Pancreas (tissue), 10 donors: ENCODE measurements around the gene TBC1D22B. TPM values are rescaled to one million over a fixed set of nuclear protein-coding genes. Genes with fewer than 3 reads are reported as not detected.

ENCODE experiments used
- ATAC-seq, 4 donors: fragments of 200-7000 bp; cut with Tn5 transposase; one replicate each; pipeline versions ENCODE4 v1.8.0 to v1.9.1; 2020; ENCODE audit warnings: mild to moderate bottlenecking in 4 of 4, moderate library complexity in 4 of 4
- DNase-seq, 6 donors: peaks; one replicate each; pipeline ENCODE4 v3.0.0-alpha.2; 2020
- FAIRE-seq: peaks from 2 replicates; lab custom pipeline; 2012; peaks lifted over from hg19 to GRCh38; lab: Jason Lieb, UNC
- H3K27ac ChIP-seq, 4 donors: fragments of 200-600 bp; sonication (generic); 1 replicate in 3 of 4; 2 replicates in 1 of 4; pipeline versions ENCODE4 v1.5.0 to v1.8.0; 2020
- H3K27me3 ChIP-seq, 4 donors: fragments of 200-600 bp; one replicate each; pipeline ENCODE4 v1.8.0; 2021
- H3K36me3 ChIP-seq, 3 donors: fragments of 200-600 bp; sonication (generic) in 1 of 3; one replicate each; pipeline versions ENCODE4 v1.5.0 to v1.8.0; 2020 to 2021
- H3K4me1 ChIP-seq, 3 donors: fragments of 200-600 bp; one replicate each; pipeline ENCODE4 v1.8.0; 2021
- H3K4me3 ChIP-seq, 4 donors: fragments of 200-600 bp; sonication (generic) in 2 of 4; one replicate each; pipeline versions ENCODE4 v1.5.0 to v1.8.0; 2020 to 2021
- H3K9me3 ChIP-seq, 4 donors: fragments of 200-600 bp; one replicate each; pipeline ENCODE4 v1.8.0; 2021
- CTCF ChIP-seq, 4 donors: fragments of 200-600 bp; sonication (generic) in 3 of 4; IDR thresholded peaks; one replicate each; pipeline versions ENCODE4 v1.5.0 to v1.8.0; 2021; ENCODE audit warnings: antibody characterized with exemption in 4 of 4
- WGBS, 2 donors: extraction: QIAGEN DNeasy Blood & Tissue Kit; methylation state at CpG; one replicate each; pipeline ENCODE4 v1.1.7; 2013; 5-methylcytosine and 5-hydroxymethylcytosine counted together
- intact Hi-C, 3 donors: fragments of 100-400 bp; cut with DNase I; formaldehyde crosslinking; loops; one replicate each; pipeline versions ENCODE4 v1.11.1 to v1.14.2; 2022
- polyA plus RNA-seq, 2 donors: library from polyadenylated mRNA; stranded (reverse); fragments of 200-250 nt; gene quantifications; one replicate each; pipeline ENCODE4 v1.2.3, GENCODE V29; 2013
- total RNA-seq, 6 donors: library from RNA; stranded (reverse); fragmentation: NEBNext Ultra II Directional in 4 of 6; extraction: Animal tissue kit (Norgen Biotek cat#: 25700) in 4 of 6; gene quantifications; one replicate each; pipeline versions ENCODE4 v1.2.1 to v1.2.4, GENCODE V29; 2021 to 2023
- donor health status: healthy with polysubstance abuse.
- donor health status: DM: no; HTN: no; CAD: no; lungs with moderate emphysema.
- donor health status: DM: no; HTN: no; CAD: no.
- donor health status: control.
- donor health status: control.
- donor health status: Bipolar disorder and iron deficiency.
- donor health status: DM: yes; HTN: yes; CAD: no.
- donor health status: DM: no; HTN: no; CAD: no.
- donor health status: DM: no; HTN: no; CAD: no.
- donor health status: DM: yes; HTN: yes; CAD: no.

Gene TBC1D22B
- total and polyA plus RNA-seq, 8 donors = 4.3 to 9.0 (median 6.0) TPM

DNA sequence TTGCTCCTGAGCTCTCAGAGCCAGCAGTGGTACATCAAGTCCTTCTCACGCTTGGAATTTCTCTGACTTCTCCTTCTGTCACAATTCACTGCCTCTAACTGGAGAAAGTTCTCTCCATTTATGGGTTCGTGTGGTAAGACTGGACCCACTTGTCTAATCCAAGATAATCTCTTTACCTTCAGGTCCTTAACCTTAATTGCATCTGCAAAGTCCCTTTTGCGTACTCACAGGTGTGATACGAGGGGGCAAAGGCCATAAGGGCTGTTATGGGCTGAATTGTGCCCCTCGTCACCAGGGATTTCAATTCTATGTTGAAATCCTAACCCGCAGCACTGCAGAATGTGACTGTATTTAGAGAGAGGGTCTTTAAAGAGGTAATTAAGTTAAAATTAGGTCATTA is 27.5 kb upstream of the TBC1D22B start:
- FAIRE-seq (no peak), ATAC-seq (no peak), DNase-seq (no peak)
- no peak overlapping the region for H3K27ac ChIP-seq
- no peaks in the 10 kb centered on the region for H3K9me3 ChIP-seq
- no peaks in the 10 kb centered on the region for H3K36me3 ChIP-seq
- H3K4me1 ChIP-seq = peaks cover 0 to 6% (median 4%) of the 10 kb centered on the region in 3 donors
- H3K27me3 ChIP-seq = no peaks in the 10 kb centered on the region
- no peak for TF ChIP-seq CTCF (IDR thresholded peaks at IDR 0.05)
- WGBS, 2 donors = 89 to 92% methylated on average over 6 of the region's 6 CpGs
- no peak overlapping the region for H3K4me3 ChIP-seq
- intact Hi-C loops = no loop called here

- ATAC-seq (no peak), FAIRE-seq (no peak), DNase-seq (no peak)
- H3K27me3 ChIP-seq = no peaks in the 10 kb centered on the region
- H3K4me3 ChIP-seq = no peak overlapping the region
- intact Hi-C loops = no loop called here
- no peak overlapping the region for H3K27ac ChIP-seq
- no peak for TF ChIP-seq CTCF (IDR thresholded peaks at IDR 0.05)
- H3K9me3 ChIP-seq = no peaks in the 10 kb centered on the region
- WGBS, 2 donors = 68 to 70% methylated on average over 5 of the region's 5 CpGs
- H3K4me1 ChIP-seq = no peaks in the 10 kb centered on the region
- H3K36me3 ChIP-seq = no peaks in the 10 kb centered on the region
These were observed 25.0 kb upstream of the TBC1D22B start for GRCh38 chr6:37232430-37233017.

GRCh38 chr6:37233541-37233940 is 24.0 kb upstream of the TBC1D22B start:
- intact Hi-C loops = no loop called here
- no peak for TF ChIP-seq CTCF (IDR thresholded peaks at IDR 0.05)
- DNase-seq (no peak), FAIRE-seq (no peak), ATAC-seq (no peak)
- 90 to 95% methylated on average over 7 of the region's 7 CpGs for WGBS, 2 donors
- H3K9me3 ChIP-seq = no peaks in the 10 kb centered on the region
- no peak overlapping the region for H3K27ac ChIP-seq
- H3K36me3 ChIP-seq = no peaks in the 10 kb centered on the region
- H3K27me3 ChIP-seq = no peaks in the 10 kb centered on the region
- H3K4me3 ChIP-seq = no peak overlapping the region
- H3K4me1 ChIP-seq = no peaks in the 10 kb centered on the region

GRCh38 chr6:37236921-37237320 is 20.7 kb upstream of the TBC1D22B start:
- WGBS, 2 donors = 87 to 89% methylated on average over 2 of the region's 2 CpGs
- DNase-seq = no peak
- FAIRE-seq = no peak
- no peak for TF ChIP-seq CTCF (IDR thresholded peaks at IDR 0.05)
- intact Hi-C loops = no loop called here
- Histone ChIP-seq H3K4me3 (no peak overlapping the region), H3K4me1 (peaks cover 0 to 17% (median 4%) of the 10 kb centered on the region in 3 donors), H3K27me3 (no peaks in the 10 kb centered on the region), H3K9me3 (no peaks in the 10 kb centered on the region), H3K36me3 (no peaks in the 10 kb centered on the region), H3K27ac (no peak overlapping the region)
- no peak for ATAC-seq

GRCh38 chr6:37237789-37238188 is 19.8 kb upstream of the TBC1D22B start:
- ATAC-seq (no peak), FAIRE-seq (no peak), DNase-seq (no peak)
- Histone ChIP-seq H3K27me3 (no peaks in the 10 kb centered on the region), H3K4me1 (peaks cover 0 to 24% (median 4%) of the 10 kb centered on the region in 3 donors), H3K27ac (no peak overlapping the region), H3K9me3 (no peaks in the 10 kb centered on the region), H3K36me3 (no peaks in the 10 kb centered on the region), H3K4me3 (no peak overlapping the region)
- no peak for TF ChIP-seq CTCF (IDR thresholded peaks at IDR 0.05)
- intact Hi-C loops = no loop called here
